ENCODE data around the gene LSR. TPM values are rescaled to one million over a fixed set of nuclear protein-coding genes. Genes with fewer than 3 reads are reported as not detected.
A peak's percentile ranks its signal among the peaks of the same experiment; 100 is the strongest.

LSR gene
- total and polyA plus RNA-seq, 2 donors (not counting 1 experiment from before 2014, with no cell fraction given): 37.2 to 45.3 TPM

DNA sequence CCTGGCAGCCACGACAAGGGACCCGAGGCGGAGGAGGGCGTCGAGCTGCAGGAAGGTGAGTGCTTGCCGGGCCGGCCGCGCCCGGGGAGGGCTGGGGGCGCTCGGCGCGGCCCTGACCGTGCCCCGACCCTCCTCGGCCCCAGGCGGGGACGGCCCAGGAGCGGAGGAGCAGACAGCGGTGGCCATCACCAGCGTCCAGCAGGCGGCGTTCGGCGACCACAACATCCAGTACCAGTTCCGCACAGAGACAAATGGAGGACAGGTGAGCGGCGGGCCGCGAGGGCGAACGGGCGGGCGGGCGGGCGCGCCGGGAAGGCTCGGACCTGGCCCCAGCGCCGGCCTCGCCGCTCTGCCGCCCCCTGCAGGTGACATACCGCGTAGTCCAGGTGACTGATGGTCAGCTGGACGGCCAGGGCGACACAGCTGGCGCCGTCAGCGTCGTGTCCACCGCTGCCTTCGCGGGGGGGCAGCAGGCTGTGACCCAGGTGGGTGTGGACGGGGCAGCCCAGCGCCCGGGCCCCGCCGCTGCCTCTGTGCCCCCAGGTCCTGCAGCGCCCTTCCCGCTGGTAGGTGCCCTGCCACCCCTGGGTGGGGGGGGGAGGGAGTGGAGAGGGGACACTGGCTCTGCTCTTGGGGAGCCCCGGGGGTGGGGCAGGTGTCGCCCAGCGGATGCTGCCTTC lies 20.8 kb downstream of the LSR start:
- Mint-ChIP-seq H3K27me3 (no peaks in the 10 kb centered on the region), H3K4me1 (peaks cover 62% of the 10 kb centered on the region), H3K4me3 (peak overlapping the region; percentile 84), H3K27ac (peak overlapping the region; percentile 87), H3K9me3 (ENCODE audit: insufficient read depth) (no peaks in the 10 kb centered on the region)
- Histone ChIP-seq H3K36me3 (replicated peaks in 1 of 2; ENCODE audit: control extremely low read depth in 1 of 2, control insufficient read depth in 1 of 2, extremely low read depth in 1 of 2, insufficient read depth in 2 of 2, low read length in 1 of 2) (peaks cover 0 to 42% of the 10 kb centered on the region in 2 experiments), H3K27ac (ENCODE audit: low read length in 2 of 2) (no peak overlapping the region), H3K79me2 (ENCODE audit: control insufficient read depth, insufficient read depth, low read length) (peaks cover 52% of the 10 kb centered on the region), H3K27me3 (replicated peaks in 1 of 4; ENCODE audit: control extremely low read depth in 1 of 4, control insufficient read depth in 3 of 4, insufficient read depth in 4 of 4, low read length in 3 of 4) (no peaks in the 10 kb centered on the region), H3K9me3 (ENCODE audit: control extremely low read depth in 1 of 3, control insufficient read depth in 2 of 3, insufficient read depth in 1 of 3, low read length in 2 of 3) (no peaks in the 10 kb centered on the region), H3K4me3 (ENCODE audit: control extremely low read depth in 1 of 5, extremely low read depth in 1 of 5, insufficient read depth in 1 of 5, low read depth in 2 of 5, low read length in 4 of 5) (peak overlapping the region in 4 of 5 experiments; percentile 24 to 62 (median 54)), H2AFZ (ENCODE audit: insufficient read depth, low read depth, low read length, poor library complexity, severe bottlenecking) (peak overlapping the region; percentile 69), H4K20me1 (ENCODE audit: control insufficient read depth, insufficient read depth, low read length, poor library complexity, severe bottlenecking) (peaks cover 48% of the 10 kb centered on the region), H3K9ac (ENCODE audit: low read length) (peak overlapping the region; percentile 63), H3K4me1 (ENCODE audit: control insufficient read depth in 2 of 2, insufficient read depth in 2 of 2, low read length in 2 of 2) (peaks cover 39 to 57% of the 10 kb centered on the region in 2 donors), H3K4me2 (replicated peaks; ENCODE audit: low read depth, low read length, poor library complexity, severe bottlenecking) (peak overlapping the region; percentile 80)
- TF ChIP-seq, protein P1, sequence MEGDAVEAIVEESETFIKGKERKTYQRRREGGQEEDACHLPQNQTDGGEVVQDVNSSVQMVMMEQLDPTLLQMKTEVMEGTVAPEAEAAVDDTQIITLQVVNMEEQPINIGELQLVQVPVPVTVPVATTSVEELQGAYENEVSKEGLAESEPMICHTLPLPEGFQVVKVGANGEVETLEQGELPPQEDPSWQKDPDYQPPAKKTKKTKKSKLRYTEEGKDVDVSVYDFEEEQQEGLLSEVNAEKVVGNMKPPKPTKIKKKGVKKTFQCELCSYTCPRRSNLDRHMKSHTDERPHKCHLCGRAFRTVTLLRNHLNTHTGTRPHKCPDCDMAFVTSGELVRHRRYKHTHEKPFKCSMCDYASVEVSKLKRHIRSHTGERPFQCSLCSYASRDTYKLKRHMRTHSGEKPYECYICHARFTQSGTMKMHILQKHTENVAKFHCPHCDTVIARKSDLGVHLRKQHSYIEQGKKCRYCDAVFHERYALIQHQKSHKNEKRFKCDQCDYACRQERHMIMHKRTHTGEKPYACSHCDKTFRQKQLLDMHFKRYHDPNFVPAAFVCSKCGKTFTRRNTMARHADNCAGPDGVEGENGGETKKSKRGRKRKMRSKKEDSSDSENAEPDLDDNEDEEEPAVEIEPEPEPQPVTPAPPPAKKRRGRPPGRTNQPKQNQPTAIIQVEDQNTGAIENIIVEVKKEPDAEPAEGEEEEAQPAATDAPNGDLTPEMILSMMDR (IDR thresholded peaks at IDR 0.05): peak; percentile 77
- TF ChIP-seq EZH2 (IDR thresholded peaks at IDR 0.05; ENCODE audit: borderline replicate concordance, insufficient read depth, low read depth, low read length, poor library complexity, severe bottlenecking): no peak
- intact Hi-C loops (cut with micrococcal nuclease): loop anchor here (1.0 to 5.0 kb wide), 6 partner anchors 55 to 202 kb away; partner anchors contain the start of gene FFAR1
- ATAC-seq (ENCODE audit: low read depth) (peak; percentile 71), DNase-seq (peak; percentile 92)
- POLR2A ChIA-PET: interaction anchor here (0.9 to 1.6 kb wide), 5 partner anchors 11 to 199 kb away, joined by 3 to 4 read pairs (median 4); no protein-coding TSS in a partner anchor
- WGBS (ENCODE audit: insufficient coverage): 5% methylated on average over 63 of the region's 66 CpGs
- CTCF ChIA-PET: interaction anchor here (0.7 to 2.0 kb wide), 17 partner anchors 11 to 226 kb away, joined by 3 to 11 read pairs (median 3); partner anchors contain the start of genes FFAR1, FXYD5 and FXYD7

DNA sequence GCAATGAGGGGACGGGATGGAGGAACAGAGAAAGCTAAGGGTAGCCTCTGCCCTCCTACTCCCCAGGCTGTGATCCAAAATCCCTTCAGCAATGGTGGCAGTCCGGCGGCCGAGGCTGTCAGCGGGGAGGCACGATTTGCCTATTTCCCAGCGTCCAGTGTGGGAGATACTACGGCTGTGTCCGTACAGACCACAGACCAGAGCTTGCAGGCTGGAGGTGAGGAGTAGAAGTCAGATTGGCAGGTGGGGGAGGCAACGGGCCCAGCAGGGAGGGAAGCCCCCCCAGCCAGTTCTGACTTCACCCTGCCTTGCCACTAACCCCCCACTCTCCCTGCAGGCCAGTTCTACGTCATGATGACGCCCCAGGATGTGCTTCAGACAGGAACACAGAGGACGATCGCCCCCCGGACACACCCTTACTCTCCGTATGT lies 21.6 kb downstream of the LSR start:
- Histone ChIP-seq H3K4me3 (ENCODE audit: control extremely low read depth in 1 of 5, extremely low read depth in 1 of 5, insufficient read depth in 1 of 5, low read depth in 2 of 5, low read length in 4 of 5) (no peak overlapping the region), H3K9ac (ENCODE audit: low read length) (no peak overlapping the region), H2AFZ (ENCODE audit: insufficient read depth, low read depth, low read length, poor library complexity, severe bottlenecking) (no peak overlapping the region), H3K27ac (ENCODE audit: low read length in 2 of 2) (no peak overlapping the region), H3K9me3 (ENCODE audit: control extremely low read depth in 1 of 3, control insufficient read depth in 2 of 3, insufficient read depth in 1 of 3, low read length in 2 of 3) (no peaks in the 10 kb centered on the region), H3K4me2 (replicated peaks; ENCODE audit: low read depth, low read length, poor library complexity, severe bottlenecking) (peak overlapping the region; percentile 80), H4K20me1 (ENCODE audit: control insufficient read depth, insufficient read depth, low read length, poor library complexity, severe bottlenecking) (peaks cover 48% of the 10 kb centered on the region), H3K4me1 (ENCODE audit: control insufficient read depth in 2 of 2, insufficient read depth in 2 of 2, low read length in 2 of 2) (peaks cover 33 to 50% of the 10 kb centered on the region in 2 donors), H3K36me3 (replicated peaks in 1 of 2; ENCODE audit: control extremely low read depth in 1 of 2, control insufficient read depth in 1 of 2, extremely low read depth in 1 of 2, insufficient read depth in 2 of 2, low read length in 1 of 2) (peaks cover 0 to 43% of the 10 kb centered on the region in 2 experiments), H3K79me2 (ENCODE audit: control insufficient read depth, insufficient read depth, low read length) (peaks cover 61% of the 10 kb centered on the region), H3K27me3 (replicated peaks in 1 of 4; ENCODE audit: control extremely low read depth in 1 of 4, control insufficient read depth in 3 of 4, insufficient read depth in 4 of 4, low read length in 3 of 4) (no peaks in the 10 kb centered on the region)
- Mint-ChIP-seq H3K27ac (peak overlapping the region; percentile 50), H3K4me3 (peak overlapping the region; percentile 67), H3K27me3 (no peaks in the 10 kb centered on the region), H3K4me1 (peaks cover 57% of the 10 kb centered on the region), H3K9me3 (ENCODE audit: insufficient read depth) (no peaks in the 10 kb centered on the region)
- 93% methylated on average over 14 of the region's 16 CpGs for WGBS (ENCODE audit: insufficient coverage)
- ChIA-PET POLR2A (interaction anchor here (0.5 to 1.6 kb wide), 2 partner anchors 11 to 128 kb away, joined by 3 read pairs; no protein-coding TSS in a partner anchor), CTCF (interaction anchor here (1.0 to 2.0 kb wide), 8 partner anchors 35 to 225 kb away, joined by 3 to 11 read pairs (median 4); partner anchors contain the start of genes FFAR1 and FXYD5)
- TF ChIP-seq, protein P1 (IDR thresholded peaks at IDR 0.05): no peak
- no peak for TF ChIP-seq EZH2 (IDR thresholded peaks at IDR 0.05; ENCODE audit: borderline replicate concordance, insufficient read depth, low read depth, low read length, poor library complexity, severe bottlenecking)
- intact Hi-C loops (cut with micrococcal nuclease): no loop called here
- ATAC-seq (ENCODE audit: low read depth): no peak
- DNase-seq: peak; percentile 28
